ENCODE results near the gene BBS9. TPM values are rescaled to one million over a fixed set of nuclear protein-coding genes. Genes with fewer than 3 reads are reported as not detected.

Gene BBS9
- polyA plus RNA-seq, 1 experiment: 6.5 TPM

GRCh38 chr7:33601884-33602283 lies 472.5 kb downstream of the BBS9 start:
- Histone ChIP-seq H3K4me3 (ENCODE audit: low read depth, low read length) (no peak overlapping the region), H3K27me3 (ENCODE audit: control insufficient read depth, insufficient read depth, low read length) (no peaks in the 10 kb centered on the region), H3K36me3 (ENCODE audit: control insufficient read depth, insufficient read depth, low read length) (no peaks in the 10 kb centered on the region)
- ChIA-PET POLR2A (no interaction called here), CTCF (no interaction called here)
- no peak for DNase-seq (ENCODE audit: low read depth)
- no peak for TF ChIP-seq CTCF (IDR thresholded peaks at IDR 0.05; ENCODE audit: insufficient read depth, low read depth, low read length)

GRCh38 chr7:33604056-33604455 lies 474.7 kb downstream of the BBS9 start:
- DNase-seq (ENCODE audit: low read depth): no peak
- ChIA-PET CTCF (no interaction called here), POLR2A (no interaction called here)
- H3K36me3 ChIP-seq (ENCODE audit: control insufficient read depth, insufficient read depth, low read length): no peaks in the 10 kb centered on the region
- H3K4me3 ChIP-seq (ENCODE audit: low read depth, low read length): no peak overlapping the region
- no peak for TF ChIP-seq CTCF (IDR thresholded peaks at IDR 0.05; ENCODE audit: insufficient read depth, low read depth, low read length)
- H3K27me3 ChIP-seq (ENCODE audit: control insufficient read depth, insufficient read depth, low read length): no peaks in the 10 kb centered on the region

- H3K4me3 ChIP-seq (ENCODE audit: low read depth, low read length): no peak overlapping the region
- TF ChIP-seq CTCF (IDR thresholded peaks at IDR 0.05; ENCODE audit: insufficient read depth, low read depth, low read length): no peak
- H3K27me3 ChIP-seq (ENCODE audit: control insufficient read depth, insufficient read depth, low read length): no peaks in the 10 kb centered on the region
- ChIA-PET POLR2A (no interaction called here), CTCF (no interaction called here)
- no peaks in the 10 kb centered on the region for H3K36me3 ChIP-seq (ENCODE audit: control insufficient read depth, insufficient read depth, low read length)
- DNase-seq (ENCODE audit: low read depth): no peak
Observed at GRCh38 chr7:33610918-33611317, 481.6 kb downstream of the BBS9 start.

GRCh38 chr7:33612442-33612841 lies 483.1 kb downstream of the BBS9 start:
- DNase-seq (ENCODE audit: low read depth): no peak
- Histone ChIP-seq H3K27me3 (ENCODE audit: control insufficient read depth, insufficient read depth, low read length) (no peaks in the 10 kb centered on the region), H3K36me3 (ENCODE audit: control insufficient read depth, insufficient read depth, low read length) (no peaks in the 10 kb centered on the region), H3K4me3 (ENCODE audit: low read depth, low read length) (no peak overlapping the region)
- CTCF ChIA-PET: interaction anchor here (1.9 kb wide), 1 partner anchor 11 kb away, joined by 4 read pairs; no protein-coding TSS in a partner anchor
- TF ChIP-seq CTCF (IDR thresholded peaks at IDR 0.05; ENCODE audit: insufficient read depth, low read depth, low read length): no peak
- POLR2A ChIA-PET: no interaction called here

GRCh38 chr7:33614357-33615117 lies 485.2 kb downstream of the BBS9 start:
- CTCF ChIA-PET: interaction anchor here (0.9 to 1.9 kb wide), 2 partner anchors 9 to 280 kb away, joined by 3 to 4 read pairs; no protein-coding TSS in a partner anchor
- no peak for DNase-seq (ENCODE audit: low read depth)
- no peaks in the 10 kb centered on the region for H3K27me3 ChIP-seq (ENCODE audit: control insufficient read depth, insufficient read depth, low read length)
- H3K4me3 ChIP-seq (ENCODE audit: low read depth, low read length): no peak overlapping the region
- no peak for TF ChIP-seq CTCF (IDR thresholded peaks at IDR 0.05; ENCODE audit: insufficient read depth, low read depth, low read length)
- no peaks in the 10 kb centered on the region for H3K36me3 ChIP-seq (ENCODE audit: control insufficient read depth, insufficient read depth, low read length)
- POLR2A ChIA-PET: no interaction called here

All from BJ (cell line).